Liver (tissue), 3 donors: ENCODE data around the gene POLDIP2.

Experiments
- CTCF ChIP-seq: fragments of 150-350 bp; IDR thresholded peaks from 2 replicates; pipeline ENCODE4 v1.5.1; 2017; ENCODE audit warnings: improper control_type of control experiment, low read depth, low read length; ENCODE audit not compliant: missing input control
- HNF4A ChIP-seq, 2 donors: conservative IDR thresholded peaks; 2 replicates each; pipeline ENCODE4 v1.6.1; 2016; ENCODE audit warnings: antibody characterized with exemption in 2 of 2, mild to moderate bottlenecking in 2 of 2
- MAX ChIP-seq: IDR thresholded peaks from 2 replicates; pipeline ENCODE4 v1.6.1; 2016; ENCODE audit warnings: antibody characterized with exemption
- RAD21 ChIP-seq, 2 donors: IDR thresholded peaks; 2 replicates each; pipeline ENCODE4 v1.6.1; 2016; ENCODE audit warnings: antibody characterized with exemption in 2 of 2, mild to moderate bottlenecking in 2 of 2
- REST ChIP-seq: IDR thresholded peaks from 2 replicates; pipeline ENCODE4 v1.6.1; 2016; ENCODE audit warnings: antibody characterized with exemption, mild to moderate bottlenecking
- TAF1 ChIP-seq: conservative IDR thresholded peaks from 2 replicates; pipeline ENCODE4 v1.6.1; 2016; ENCODE audit warnings: antibody characterized with exemption, mild to moderate bottlenecking
- donor health status: healthy.
- donor health status: healthy.

GRCh38 chr17:28298449-28298848, 58.9 kb downstream of the POLDIP2 start:
- TF ChIP-seq TAF1 (no peak), HNF4A (conservative IDR thresholded peaks at IDR 0.05) (no peak), RAD21 (IDR thresholded peaks at IDR 0.05) (no peak), CTCF (no peak), REST (no peak), MAX (no peak)
